Measurements from ENCODE around the gene KBTBD8. TPM values are rescaled to one million over a fixed set of nuclear protein-coding genes. Genes with fewer than 3 reads are reported as not detected.
A peak's percentile ranks its signal among the peaks of the same experiment; 100 is the strongest.

Gene KBTBD8
- total RNA-seq, 1 experiment from 2014 or later = 1.7 TPM

DNA sequence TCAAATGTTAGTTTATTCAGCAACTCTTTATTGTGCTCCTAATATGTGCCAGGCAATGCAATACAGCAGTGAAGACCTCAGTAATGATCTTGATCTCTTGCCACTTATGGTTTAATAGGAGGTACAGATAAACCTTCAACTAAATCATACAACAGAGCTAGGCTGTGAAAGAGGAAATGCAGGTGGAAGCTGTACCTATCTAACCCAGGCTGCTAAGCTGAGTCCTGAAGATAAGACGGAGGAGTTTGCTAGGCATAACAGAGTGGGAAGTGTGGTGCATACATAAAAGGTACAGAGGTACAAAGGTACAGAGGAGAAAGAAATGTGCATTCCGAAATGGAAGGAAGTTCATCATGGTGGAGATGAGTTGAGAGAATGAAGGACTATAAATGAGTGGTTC lies 35.0 kb downstream of the KBTBD8 start:
- CTCF ChIA-PET = interaction anchor here (0.7 to 7.1 kb wide), 2 partner anchors 61 to 95 kb away, joined by 3 to 74 read pairs; no protein-coding TSS in a partner anchor
- no peak for TF ChIP-seq CTCF (IDR thresholded peaks at IDR 0.05; ENCODE audit: unreplicated experiment)

DNA sequence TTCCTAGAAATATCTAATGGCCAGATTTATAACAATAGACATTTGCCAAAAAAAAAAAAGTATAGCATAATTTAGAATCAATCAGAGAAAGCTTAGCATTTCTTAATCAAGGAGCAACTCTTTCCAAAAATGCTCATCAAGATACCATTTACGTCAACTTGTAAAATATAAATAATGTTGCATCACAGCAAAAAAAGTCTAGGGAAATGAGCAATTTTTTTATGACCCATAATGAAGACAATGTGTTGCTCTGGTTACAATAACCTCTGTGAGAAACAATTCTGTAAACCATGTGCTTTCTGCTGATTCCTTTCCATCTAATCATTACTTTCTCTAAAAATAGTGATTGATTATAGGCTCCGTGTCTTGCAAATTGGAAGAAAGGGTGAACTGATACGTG lies 36.3 kb downstream of the KBTBD8 start:
- Mint-ChIP-seq H3K36me3 (ENCODE audit: insufficient read depth, unreplicated experiment) (no peaks in the 10 kb centered on the region), H3K27me3 (ENCODE audit: insufficient read depth, unreplicated experiment) (peaks cover 24% of the 10 kb centered on the region), H3K27ac (ENCODE audit: low read depth, unreplicated experiment) (no peak overlapping the region), H3K9me3 (ENCODE audit: unreplicated experiment) (no peaks in the 10 kb centered on the region), H3K4me3 (ENCODE audit: unreplicated experiment) (no peak overlapping the region), H3K4me1 (ENCODE audit: insufficient read depth, unreplicated experiment) (no peaks in the 10 kb centered on the region)
- intact Hi-C loops (cut with micrococcal nuclease) = no loop called here
- ChIA-PET POLR2A (no interaction called here), CTCF (interaction anchor here (1.0 to 7.1 kb wide), 2 partner anchors 62 to 96 kb away, joined by 4 to 74 read pairs; no protein-coding TSS in a partner anchor)
- DNase-seq (ENCODE audit: unreplicated experiment) = no peak
- no peak for TF ChIP-seq CTCF (IDR thresholded peaks at IDR 0.05; ENCODE audit: unreplicated experiment)
- BruUV-seq (replicated peaks) = no TSS peak

More for the DNA sequence above, 35.0 kb downstream of the KBTBD8 start:
- POLR2A ChIA-PET = no interaction called here
- intact Hi-C loops (cut with micrococcal nuclease) = no loop called here
- H3K27ac Mint-ChIP-seq (ENCODE audit: low read depth, unreplicated experiment) = no peak overlapping the region
- H3K4me3 Mint-ChIP-seq (ENCODE audit: unreplicated experiment) = no peak overlapping the region
- H3K36me3 Mint-ChIP-seq (ENCODE audit: insufficient read depth, unreplicated experiment) = no peaks in the 10 kb centered on the region
- no peak for DNase-seq (ENCODE audit: unreplicated experiment)
- peaks cover 34% of the 10 kb centered on the region for H3K27me3 Mint-ChIP-seq (ENCODE audit: insufficient read depth, unreplicated experiment)
- no peaks in the 10 kb centered on the region for H3K9me3 Mint-ChIP-seq (ENCODE audit: unreplicated experiment)
- BruUV-seq (replicated peaks) = no TSS peak
- no peaks in the 10 kb centered on the region for H3K4me1 Mint-ChIP-seq (ENCODE audit: insufficient read depth, unreplicated experiment)

DNA sequence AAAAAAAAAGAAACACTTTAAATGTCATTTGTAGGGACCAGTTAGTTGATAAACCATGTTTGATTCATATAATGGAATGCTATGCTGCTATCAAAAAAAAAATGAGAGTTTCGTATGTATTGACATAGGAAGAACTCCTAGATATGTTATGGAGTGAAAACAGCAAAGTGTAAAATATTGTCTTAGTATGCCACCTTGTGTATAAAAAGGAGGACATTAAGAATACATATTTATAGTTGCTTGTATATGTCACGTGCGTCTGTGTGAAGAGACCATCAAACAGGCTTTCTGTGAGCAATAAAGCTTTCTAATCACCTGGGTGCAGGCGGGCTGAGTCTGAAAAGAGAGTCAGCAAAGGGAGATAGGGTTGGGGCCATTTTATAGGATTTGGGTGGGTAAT lies 39.5 kb downstream of the KBTBD8 start:
- H3K4me1 Mint-ChIP-seq (ENCODE audit: insufficient read depth, unreplicated experiment) = no peaks in the 10 kb centered on the region
- H3K4me3 Mint-ChIP-seq (ENCODE audit: unreplicated experiment) = no peak overlapping the region
- POLR2A ChIA-PET = no interaction called here
- no peaks in the 10 kb centered on the region for H3K9me3 Mint-ChIP-seq (ENCODE audit: unreplicated experiment)
- H3K27ac Mint-ChIP-seq (ENCODE audit: low read depth, unreplicated experiment) = no peak overlapping the region
- no peak for DNase-seq (ENCODE audit: unreplicated experiment)
- TF ChIP-seq CTCF (IDR thresholded peaks at IDR 0.05; ENCODE audit: unreplicated experiment) = peak; percentile 11
- CTCF ChIA-PET = interaction anchor here (0.6 to 7.1 kb wide), 8 partner anchors 8 to 1042 kb away, joined by 3 to 74 read pairs (median 4); no protein-coding TSS in a partner anchor
- intact Hi-C loops (cut with micrococcal nuclease) = loop anchor here (1.0 kb wide), 1 partner anchor 65 kb away; no protein-coding TSS in a partner anchor
- no peaks in the 10 kb centered on the region for H3K36me3 Mint-ChIP-seq (ENCODE audit: insufficient read depth, unreplicated experiment)
- no TSS peak for BruUV-seq (replicated peaks)
- H3K27me3 Mint-ChIP-seq (ENCODE audit: insufficient read depth, unreplicated experiment) = peaks cover 24% of the 10 kb centered on the region

- peaks cover 16% of the 10 kb centered on the region for H3K27me3 Mint-ChIP-seq (ENCODE audit: insufficient read depth, unreplicated experiment)
- H3K9me3 Mint-ChIP-seq (ENCODE audit: unreplicated experiment) = no peaks in the 10 kb centered on the region
- BruUV-seq (replicated peaks) = no TSS peak
- no peak overlapping the region for H3K4me3 Mint-ChIP-seq (ENCODE audit: unreplicated experiment)
- POLR2A ChIA-PET = no interaction called here
- no peaks in the 10 kb centered on the region for H3K36me3 Mint-ChIP-seq (ENCODE audit: insufficient read depth, unreplicated experiment)
- no peak for DNase-seq (ENCODE audit: unreplicated experiment)
- no peak overlapping the region for H3K27ac Mint-ChIP-seq (ENCODE audit: low read depth, unreplicated experiment)
- CTCF ChIA-PET = no interaction called here
- TF ChIP-seq CTCF (IDR thresholded peaks at IDR 0.05; ENCODE audit: unreplicated experiment) = no peak
- no peaks in the 10 kb centered on the region for H3K4me1 Mint-ChIP-seq (ENCODE audit: insufficient read depth, unreplicated experiment)
- intact Hi-C loops (cut with micrococcal nuclease) = no loop called here
Observed at GRCh38 chr3:67044295-67044694, 46.2 kb downstream of the KBTBD8 start.

Data from MCF 10A (cell line).